ENCODE data around the gene HMCN2. TPM values are rescaled to one million over a fixed set of nuclear protein-coding genes. Genes with fewer than 3 reads are reported as not detected.

HMCN2 gene
- total and polyA plus RNA-seq, 2 donors (not counting 3 experiments of a cell fraction or from before 2014, with no cell fraction given), result 0.04 to 0.24 TPM

DNA sequence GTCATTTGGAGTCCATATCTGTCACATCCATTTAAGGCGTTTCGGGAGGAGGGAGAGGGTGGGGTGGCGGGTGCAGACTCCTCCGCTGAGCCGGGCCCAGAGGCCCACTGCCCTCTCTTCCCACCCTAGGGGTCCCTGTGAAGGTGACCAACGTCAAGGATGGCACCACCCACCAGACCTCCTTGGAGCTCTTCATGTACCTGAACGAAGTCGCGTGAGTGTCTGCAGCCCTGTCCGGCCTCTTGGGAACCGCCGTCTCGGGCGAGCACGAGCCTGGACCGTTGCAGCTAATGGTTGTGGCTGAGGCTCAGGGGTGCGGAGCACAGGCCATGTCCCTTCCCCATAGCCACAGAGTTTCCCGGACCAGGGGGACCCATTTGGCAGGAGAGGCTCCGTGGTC lies 214.0 kb downstream of the HMCN2 start:
- H3K9ac ChIP-seq (replicated peaks; ENCODE audit: extremely low read depth, insufficient read depth, low read length), result no peak overlapping the region
- no peaks in the 10 kb centered on the region for H3K4me1 ChIP-seq (ENCODE audit: control insufficient read depth, extremely low read depth, insufficient read depth, low read length)
- dilution Hi-C loops (cut with MboI; ENCODE audit: extremely low pct_ligation_motif_present, low sequenced_read_pairs) (no loop called here), intact Hi-C loops (cut with micrococcal nuclease) (no loop called here)
- H3K36me3 ChIP-seq (ENCODE audit: control insufficient read depth in 2 of 2, extremely low read depth in 1 of 2, insufficient read depth in 2 of 2, low read length in 2 of 2), result no peaks in the 10 kb centered on the region
- no peak overlapping the region for H3K4me3 ChIP-seq (replicated peaks in 1 of 3; ENCODE audit: insufficient read depth in 1 of 3, low read depth in 1 of 3, low read length in 3 of 3)
- no peaks in the 10 kb centered on the region for H3K9me3 ChIP-seq (replicated peaks; ENCODE audit: control insufficient read depth, insufficient read depth, low read length)
- FAIRE-seq, result no peak
- TF ChIP-seq MYC (IDR thresholded peaks at IDR 0.05; ENCODE audit: low read depth, low read length) (no peak), POLR2AphosphoS5 (IDR thresholded peaks at IDR 0.05; ENCODE audit: insufficient read depth, low read depth, low read length) (no peak), JUN (IDR thresholded peaks at IDR 0.05; ENCODE audit: borderline replicate concordance, insufficient read depth, insufficient read length, low read depth) (no peak), FOS (IDR thresholded peaks at IDR 0.05; ENCODE audit: borderline replicate concordance, insufficient read depth, low read length) (no peak), GATA2 (IDR thresholded peaks at IDR 0.05; ENCODE audit: insufficient read depth, insufficient read length, low read depth, low read length) (no peak), EZH2 (IDR thresholded peaks at IDR 0.05; ENCODE audit: borderline replicate concordance, low read depth, low read length, severe bottlenecking) (no peak), POLR2A (IDR thresholded peaks at IDR 0.05; ENCODE audit: low read depth, low read length) (no peak)
- TF ChIP-seq, protein P1, sequence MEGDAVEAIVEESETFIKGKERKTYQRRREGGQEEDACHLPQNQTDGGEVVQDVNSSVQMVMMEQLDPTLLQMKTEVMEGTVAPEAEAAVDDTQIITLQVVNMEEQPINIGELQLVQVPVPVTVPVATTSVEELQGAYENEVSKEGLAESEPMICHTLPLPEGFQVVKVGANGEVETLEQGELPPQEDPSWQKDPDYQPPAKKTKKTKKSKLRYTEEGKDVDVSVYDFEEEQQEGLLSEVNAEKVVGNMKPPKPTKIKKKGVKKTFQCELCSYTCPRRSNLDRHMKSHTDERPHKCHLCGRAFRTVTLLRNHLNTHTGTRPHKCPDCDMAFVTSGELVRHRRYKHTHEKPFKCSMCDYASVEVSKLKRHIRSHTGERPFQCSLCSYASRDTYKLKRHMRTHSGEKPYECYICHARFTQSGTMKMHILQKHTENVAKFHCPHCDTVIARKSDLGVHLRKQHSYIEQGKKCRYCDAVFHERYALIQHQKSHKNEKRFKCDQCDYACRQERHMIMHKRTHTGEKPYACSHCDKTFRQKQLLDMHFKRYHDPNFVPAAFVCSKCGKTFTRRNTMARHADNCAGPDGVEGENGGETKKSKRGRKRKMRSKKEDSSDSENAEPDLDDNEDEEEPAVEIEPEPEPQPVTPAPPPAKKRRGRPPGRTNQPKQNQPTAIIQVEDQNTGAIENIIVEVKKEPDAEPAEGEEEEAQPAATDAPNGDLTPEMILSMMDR (IDR thresholded peaks at IDR 0.05; ENCODE audit: extremely low read depth in 1 of 2, insufficient read depth in 1 of 2, low read depth in 1 of 2, low read length in 2 of 2), result no peak
- TF ChIP-seq, protein P2, sequence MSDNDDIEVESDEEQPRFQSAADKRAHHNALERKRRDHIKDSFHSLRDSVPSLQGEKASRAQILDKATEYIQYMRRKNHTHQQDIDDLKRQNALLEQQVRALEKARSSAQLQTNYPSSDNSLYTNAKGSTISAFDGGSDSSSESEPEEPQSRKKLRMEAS (IDR thresholded peaks at IDR 0.05; ENCODE audit: insufficient read depth, insufficient read length), result no peak
- H4K20me1 ChIP-seq (replicated peaks; ENCODE audit: control insufficient read depth, extremely low read depth, insufficient read depth, low read length), result no peaks in the 10 kb centered on the region
- no peak overlapping the region for H3K27ac ChIP-seq (ENCODE audit: insufficient read depth, low read depth, low read length)
- BruUV-seq (replicated peaks), result no TSS peak
- no peak overlapping the region for H3K4me2 ChIP-seq (ENCODE audit: insufficient read depth, low read length)
- H3K9me1 ChIP-seq (replicated peaks; ENCODE audit: control insufficient read depth, extremely low read depth, insufficient read depth, low read length), result no peaks in the 10 kb centered on the region
- H3K79me2 ChIP-seq (ENCODE audit: control insufficient read depth, insufficient read depth, low read length), result no peaks in the 10 kb centered on the region
- DNase-seq (ENCODE audit: low read depth, low spot score), result no peak
- POLR2A ChIA-PET, result no interaction called here
- CTCF ChIA-PET, result interaction anchor here (1.1 kb wide), 1 partner anchor 554 kb away, joined by 3 read pairs; no protein-coding TSS in a partner anchor
- no peak overlapping the region for H2AFZ ChIP-seq (ENCODE audit: low read depth, low read length)
- no peaks in the 10 kb centered on the region for H3K27me3 ChIP-seq (ENCODE audit: control insufficient read depth in 2 of 2, insufficient read depth in 2 of 2, low read length in 2 of 2)
